Right lobe of liver (tissue), 6 donors: ENCODE measurements around the gene MMP11. TPM values are rescaled to one million over a fixed set of nuclear protein-coding genes. Genes with fewer than 3 reads are reported as not detected.

Experiments used
- ATAC-seq, 4 donors: fragments of 200-7000 bp; cut with Tn5 transposase; one replicate each; pipeline ENCODE4 v1.9.1; 2020; ENCODE audit warnings: mild to moderate bottlenecking in 4 of 4, moderate library complexity in 4 of 4
- DNase-seq, 3 donors: peaks; one replicate each; pipeline ENCODE4 v3.0.0-alpha.2; 2020
- H3K27ac ChIP-seq, 3 donors: fragments of 200-600 bp; one replicate each; pipeline ENCODE4 v1.8.0; 2022
- H3K27me3 ChIP-seq, 2 donors: fragments of 200-600 bp; one replicate each; pipeline ENCODE4 v1.8.0; 2022
- H3K36me3 ChIP-seq, 4 donors: fragments of 200-600 bp; sonication (generic) in 1 of 4; one replicate each; pipeline versions ENCODE4 v1.5.1 to v1.8.0; 2017 to 2022; ENCODE audit warnings: control low read depth in 1 of 4
- H3K4me1 ChIP-seq, 4 donors: fragments of 200-600 bp; sonication (generic) in 1 of 4; one replicate each; pipeline versions ENCODE4 v1.5.1 to v1.8.0; 2017 to 2022; ENCODE audit warnings: control low read depth in 1 of 4
- H3K4me3 ChIP-seq, 3 donors: fragments of 200-600 bp; one replicate each; pipeline ENCODE4 v1.8.0; 2022
- H3K9me3 ChIP-seq, 4 donors: fragments of 200-600 bp; sonication (generic) in 1 of 4; one replicate each; pipeline versions ENCODE4 v1.5.1 to v1.8.0; 2017 to 2022; ENCODE audit warnings: control low read depth in 1 of 4
- CTCF ChIP-seq, 4 donors: fragments of 200-600 bp in 3 of 4; fragments of 450-650 bp in 1 of 4; IDR thresholded peaks; one replicate each; pipeline versions ENCODE4 v1.5.1 to v1.8.0; 2016 to 2022; ENCODE audit warnings: antibody characterized with exemption in 4 of 4, mild to moderate bottlenecking in 2 of 4
- POLR2A ChIP-seq: fragments of 450-650 bp; IDR thresholded peaks from one replicate; pipeline ENCODE4 v1.6.1; 2017; ENCODE audit warnings: antibody characterized with exemption, mild to moderate bottlenecking
- WGBS: methylation state at CpG from one replicate; pipeline ENCODE4 v1.1.6; 2018; ENCODE audit warnings: low coverage, low lambda C conversion rate; ENCODE audit not compliant: insufficient coverage; ENCODE audit errors: missing lambda C conversion rate; 5-methylcytosine and 5-hydroxymethylcytosine counted together
- intact Hi-C, 2 donors: fragments of 100-400 bp; cut with DNase I; formaldehyde crosslinking; loops; one replicate each; pipeline versions ENCODE4 v1.11.2 to v1.14.1; 2022
- total RNA-seq, 6 experiments: library from RNA; depleted of rRNA in 2 of 6; stranded (reverse); fragments of >200 nt in 2 of 6; fragmentation: NEBNext Ultra II Directional in 3 of 6; extraction: Animal tissue kit (Norgen Biotek cat#: 25700) in 3 of 6; gene quantifications; one replicate each; pipeline versions ENCODE4 v1.1.0 to v1.2.4, GENCODE V29; 2016 to 2023
- donor health status: DM: no; HTN: yes; CAD: no.
- donor health status: DM: no; HTN: no; CAD: no.
- donor health status: DM: no; HTN: no; CAD: no.
- donor health status: DM: no; HTN: yes; CAD: no.
- donor health status: DM: no; HTN: yes; CAD: no.

The MMP11 gene
- total RNA-seq, 6 experiments from 2014 or later, result 0.59 to 1.3 (median 0.90) TPM

GRCh38 chr22:23825246-23825905, 52.7 kb downstream of the MMP11 start:
- ATAC-seq (no peak), DNase-seq (peak in 2 of 3 donors; percentile 18 to 23)
- H3K9me3 ChIP-seq, result no peaks in the 10 kb centered on the region
- H3K4me3 ChIP-seq, result no peak overlapping the region
- intact Hi-C loops, result no loop called here
- no peak for TF ChIP-seq POLR2A
- TF ChIP-seq CTCF (IDR thresholded peaks at IDR 0.05), result no peak
- no peak overlapping the region for H3K27ac ChIP-seq
- H3K36me3 ChIP-seq, result peaks cover 0 to 16% (median 9%) of the 10 kb centered on the region in 4 donors
- H3K27me3 ChIP-seq, result no peaks in the 10 kb centered on the region
- H3K4me1 ChIP-seq, result peaks cover 0 to 24% (median 0%) of the 10 kb centered on the region in 4 donors
- WGBS, result 88% methylated on average over 5 of the region's 12 CpGs

- no peaks in the 10 kb centered on the region for H3K9me3 ChIP-seq
- H3K27ac ChIP-seq, result no peak overlapping the region
- intact Hi-C loops, result no loop called here
- H3K27me3 ChIP-seq, result no peaks in the 10 kb centered on the region
- no peak overlapping the region for H3K4me3 ChIP-seq
- WGBS, result 78% methylated on average over 1 of the region's 15 CpGs
- TF ChIP-seq POLR2A (no peak), CTCF (IDR thresholded peaks at IDR 0.05) (no peak)
- peak in 2 of 3 donors; percentile 55 to 59 for DNase-seq
- peaks cover 0 to 24% (median 0%) of the 10 kb centered on the region in 4 donors for H3K4me1 ChIP-seq
- peaks cover 0 to 13% (median 7%) of the 10 kb centered on the region in 4 donors for H3K36me3 ChIP-seq
- ATAC-seq, result peak in 1 of 4 donors; percentile 17
These were observed 54.1 kb downstream of the MMP11 start for GRCh38 chr22:23826510-23827350.

- TF ChIP-seq POLR2A (no peak), CTCF (IDR thresholded peaks at IDR 0.05) (no peak)
- no peak overlapping the region for H3K4me3 ChIP-seq
- H3K27me3 ChIP-seq, result no peaks in the 10 kb centered on the region
- DNase-seq (peak in 2 of 3 donors; percentile 6 to 35), ATAC-seq (no peak)
- H3K4me1 ChIP-seq, result peaks cover 0 to 24% (median 0%) of the 10 kb centered on the region in 4 donors
- peaks cover 0 to 13% (median 7%) of the 10 kb centered on the region in 4 donors for H3K36me3 ChIP-seq
- no peaks in the 10 kb centered on the region for H3K9me3 ChIP-seq
- 70% methylated on average over 5 of the region's 11 CpGs for WGBS
- H3K27ac ChIP-seq, result no peak overlapping the region
- intact Hi-C loops, result no loop called here
These were observed 54.8 kb downstream of the MMP11 start for GRCh38 chr22:23827351-23827995.

- Histone ChIP-seq H3K4me1 (peaks cover 0 to 24% (median 0%) of the 10 kb centered on the region in 4 donors), H3K27ac (peak overlapping the region in 1 of 3 donors; percentile 53), H3K9me3 (no peaks in the 10 kb centered on the region), H3K4me3 (no peak overlapping the region), H3K36me3 (peaks cover 0 to 15% (median 7%) of the 10 kb centered on the region in 4 donors), H3K27me3 (no peaks in the 10 kb centered on the region)
- WGBS, result 28% methylated on average over 2 of the region's 10 CpGs
- TF ChIP-seq POLR2A, result no peak
- no peak for TF ChIP-seq CTCF (IDR thresholded peaks at IDR 0.05)
- intact Hi-C loops, result no loop called here
- DNase-seq (peak in 2 of 3 donors; percentile 81 to 86), ATAC-seq (peak; percentile 50 to 86 (median 74))
These were observed 56.4 kb downstream of the MMP11 start for GRCh38 chr22:23828800-23829680.
